Measurements from ENCODE around the gene NPW. TPM values are rescaled to one million over a fixed set of nuclear protein-coding genes. Genes with fewer than 3 reads are reported as not detected.

NPW gene
- total and polyA plus RNA-seq, 2 of the 8 experiments (the other 6 are each of a cell fraction or from before 2014, with no cell fraction given), result 4.0 to 10.3 TPM

- peaks cover 0 to 25% (median 18%) of the 10 kb centered on the region in 4 experiments; a peak in 5 of 7 replicates for H3K27me3 ChIP-seq (replicated peaks in 1 of 4; ENCODE audit: control insufficient read depth in 3 of 4, extremely low read depth in 1 of 4, insufficient read depth in 3 of 4, low read length in 3 of 4)
- peak overlapping the region; percentile 35; the same call in 1 of the 2 replicates for H4K8ac ChIP-seq (ENCODE audit: extremely low read depth, insufficient read depth, low read length)
- no peak overlapping the region for H2BK20ac ChIP-seq (ENCODE audit: low read length)
- ChIA-PET CTCF (ENCODE audit: partially characterized antibody) (interaction anchor here (0.6 to 2.3 kb wide), 9 partner anchors 12 to 111 kb away, joined by 3 to 7 read pairs (median 4); partner anchors contain the start of genes NTHL1 and TSC2), POLR2A (ENCODE audit: partially characterized antibody) (interaction anchor here (0.9 to 1.0 kb wide), 2 partner anchors 65 to 95 kb away, joined by 3 read pairs; partner anchors contain the start of gene RPS2)
- H3K18ac ChIP-seq (ENCODE audit: extremely low read depth, low read length), result no peak overlapping the region
- no peak overlapping the region for H4K91ac ChIP-seq (replicated peaks; ENCODE audit: insufficient read length, low read length)
- H3K79me1 ChIP-seq (ENCODE audit: low read depth, low read length), result no peaks in the 10 kb centered on the region
- H3K56ac ChIP-seq (replicated peaks; ENCODE audit: insufficient read length, low read depth, low read length), result no peak overlapping the region
- H3K27ac ChIP-seq (ENCODE audit: low read depth, low read length), result no peak overlapping the region
- no peak overlapping the region for H2AK5ac ChIP-seq (ENCODE audit: low read depth, low read length)
- H3K79me2 ChIP-seq (ENCODE audit: control insufficient read depth in 1 of 2, insufficient read depth in 2 of 2, low read length in 2 of 2), result no peaks in the 10 kb centered on the region
- H2AFZ ChIP-seq (ENCODE audit: low read length), result no peak overlapping the region
- FAIRE-seq (no peak), DNase-seq (ENCODE audit: low read depth in 1 of 2, low spot score in 2 of 2) (no peak)
- H3K9ac ChIP-seq (replicated peaks in 1 of 4; ENCODE audit: extremely low read depth in 1 of 4, low read depth in 3 of 4, low read length in 3 of 4), result no peak overlapping the region
- no peaks in the 10 kb centered on the region for H3K36me3 ChIP-seq (ENCODE audit: control insufficient read depth in 2 of 4, insufficient read depth in 4 of 4, low read length in 3 of 4)
- no peak overlapping the region for H2BK120ac ChIP-seq (replicated peaks; ENCODE audit: low read depth, low read length)
- H3K14ac ChIP-seq (ENCODE audit: insufficient read length), result no peak overlapping the region
- H3K23ac ChIP-seq (ENCODE audit: insufficient read length), result no peak overlapping the region
- no peak overlapping the region for H2BK15ac ChIP-seq (ENCODE audit: low read length)
- no peaks in the 10 kb centered on the region for H3K9me3 ChIP-seq (ENCODE audit: insufficient read depth in 2 of 2, low read depth in 1 of 2, low read length in 1 of 2)
- H2BK12ac ChIP-seq (ENCODE audit: low read depth, low read length), result no peak overlapping the region
- no peak overlapping the region for H3K4me2 ChIP-seq (ENCODE audit: insufficient read depth in 1 of 2, low read depth in 2 of 2, low read length in 2 of 2)
- H3K4me1 ChIP-seq (replicated peaks in 1 of 4; ENCODE audit: control insufficient read depth in 3 of 4, insufficient read depth in 4 of 4, low read length in 3 of 4), result peaks cover 0 to 8% (median 5%) of the 10 kb centered on the region in 4 experiments; a peak in 5 of 7 replicates
- peaks cover 0 to 11% of the 10 kb centered on the region in 2 experiments for H4K20me1 ChIP-seq (replicated peaks in 1 of 2; ENCODE audit: control insufficient read depth in 1 of 2, insufficient read depth in 2 of 2, low read length in 2 of 2)
- no peak overlapping the region for H4K5ac ChIP-seq (ENCODE audit: insufficient read length, low read depth, low read length)
- 98% methylated on average over 11 of the region's 11 CpGs; no CpG with 5 or more reads in 1 of the 2 experiments for WGBS, 2 experiments (ENCODE audit: extremely low coverage in 1 of 2, insufficient coverage in 1 of 2, insufficient read length in 1 of 2, insufficient replicate concordance in 2 of 2, low coverage in 1 of 2, low lambda C conversion rate in 2 of 2, missing lambda C conversion rate in 1 of 2)
- peaks cover 7% of the 10 kb centered on the region; the same call in 1 of the 2 replicates for H3K23me2 ChIP-seq (ENCODE audit: low read depth, low read length)
- H3K4me3 ChIP-seq (ENCODE audit: extremely low read depth in 1 of 4, insufficient read depth in 2 of 4, low read depth in 3 of 4, low read length in 4 of 4), result no peak overlapping the region
- H3K4ac ChIP-seq (replicated peaks; ENCODE audit: insufficient read length, low read depth, low read length), result no peak overlapping the region
- TF ChIP-seq POLR2A (IDR thresholded peaks at IDR 0.05; ENCODE audit: control extremely low read depth in 1 of 2, low read depth in 2 of 2, low read length in 2 of 2), result no peak
- TF ChIP-seq TAF1 (IDR thresholded peaks at IDR 0.05; ENCODE audit: low read depth, low read length), result no peak
- TF ChIP-seq EGR1 (IDR thresholded peaks at IDR 0.05; ENCODE audit: borderline replicate concordance, low read depth, low read length), result no peak
- no peak for TF ChIP-seq ATF2 (IDR thresholded peaks at IDR 0.05; ENCODE audit: low read length)
- no peak for TF ChIP-seq ASH2L (IDR thresholded peaks at IDR 0.05; ENCODE audit: low read length)
- no peak for TF ChIP-seq SIX5 (IDR thresholded peaks at IDR 0.05; ENCODE audit: low read depth, low read length)
- no peak for TF ChIP-seq POLR2AphosphoS5 (IDR thresholded peaks at IDR 0.05; ENCODE audit: low read depth, low read length)
- TF ChIP-seq TEAD4 (IDR thresholded peaks at IDR 0.05; ENCODE audit: low read depth, low read length), result no peak
- TF ChIP-seq TCF12 (IDR thresholded peaks at IDR 0.05; ENCODE audit: low read depth, low read length), result no peak
- TF ChIP-seq KDM4A (IDR thresholded peaks at IDR 0.05; ENCODE audit: low read depth, low read length, severe bottlenecking), result no peak
- TF ChIP-seq EZH2 (IDR thresholded peaks at IDR 0.05; ENCODE audit: low read depth, low read length, severe bottlenecking), result no peak
- no peak for TF ChIP-seq HDAC2 (IDR thresholded peaks at IDR 0.05; ENCODE audit: borderline replicate concordance in 1 of 2, low read depth in 2 of 2, low read length in 2 of 2)
- H2BK5ac ChIP-seq (ENCODE audit: low read depth, low read length), result peak overlapping the region; percentile 52; the same call in 1 of the 2 replicates
Measured at GRCh38 chr16:2030036-2030435, 10.5 kb downstream of the NPW start.
